GM12864 (cell line): ENCODE measurements around the gene PTTG1.

Experiments used
- DNase-seq: peaks from one replicate; pipeline ENCODE4 v3.0.0-alpha.2; 2011; ENCODE audit warnings: low read depth
- H3K4me3 ChIP-seq: 2 replicates; pipeline ENCODE4 v1.5.1; 2011; ENCODE audit warnings: mild to moderate bottlenecking, low read depth, low read length, control low read depth
- CTCF ChIP-seq: IDR thresholded peaks from 2 replicates; pipeline ENCODE4 v1.5.1; 2011; ENCODE audit warnings: low read depth, mild to moderate bottlenecking, moderate library complexity, low read length, control low read depth, inconsistent platforms; ENCODE audit errors: missing control alignments

Gene PTTG1

DNA sequence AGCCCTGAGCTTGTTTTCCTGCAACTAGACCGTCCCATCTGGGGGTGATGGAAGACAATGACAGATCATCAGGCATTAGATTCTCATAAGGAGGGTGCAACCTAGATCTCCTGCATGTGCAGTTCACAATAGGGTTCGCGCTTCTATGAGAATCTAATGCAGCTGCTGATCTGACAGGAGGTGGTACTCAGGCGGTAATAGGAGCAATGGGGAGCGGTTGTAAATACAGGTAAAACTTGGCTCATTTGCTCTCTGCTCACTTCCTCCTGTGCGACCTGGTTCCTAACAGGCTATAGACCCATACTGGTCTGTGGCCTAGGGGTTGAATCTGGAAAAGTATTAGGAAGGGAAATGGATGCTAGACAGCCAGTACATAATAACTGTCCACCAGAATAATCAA, 39.7 kb downstream of the PTTG1 start:
- H3K4me3 ChIP-seq, result no peak overlapping the region
- no peak for DNase-seq
- no peak for TF ChIP-seq CTCF

DNA sequence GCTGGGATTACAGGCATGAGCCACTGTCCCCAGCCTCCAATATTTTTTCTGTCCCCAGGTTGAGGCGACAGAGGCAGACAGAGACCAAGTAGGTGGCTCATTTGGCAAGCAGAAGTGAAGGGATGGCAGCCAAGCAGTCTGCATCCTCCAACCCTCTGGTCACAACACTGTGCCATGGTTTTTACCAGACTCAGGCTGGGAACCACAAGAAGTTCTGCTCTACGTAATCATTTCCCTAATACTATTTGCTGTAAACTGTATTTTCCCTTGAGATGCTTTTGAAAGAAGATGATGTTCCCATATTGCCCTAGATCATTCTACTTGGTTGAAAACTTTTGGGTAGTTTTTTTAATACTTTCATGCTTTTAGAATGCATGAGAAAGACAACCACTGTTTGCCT, 40.5 kb downstream of the PTTG1 start:
- no peak overlapping the region for H3K4me3 ChIP-seq
- no peak for DNase-seq
- TF ChIP-seq CTCF, result no peak

DNA sequence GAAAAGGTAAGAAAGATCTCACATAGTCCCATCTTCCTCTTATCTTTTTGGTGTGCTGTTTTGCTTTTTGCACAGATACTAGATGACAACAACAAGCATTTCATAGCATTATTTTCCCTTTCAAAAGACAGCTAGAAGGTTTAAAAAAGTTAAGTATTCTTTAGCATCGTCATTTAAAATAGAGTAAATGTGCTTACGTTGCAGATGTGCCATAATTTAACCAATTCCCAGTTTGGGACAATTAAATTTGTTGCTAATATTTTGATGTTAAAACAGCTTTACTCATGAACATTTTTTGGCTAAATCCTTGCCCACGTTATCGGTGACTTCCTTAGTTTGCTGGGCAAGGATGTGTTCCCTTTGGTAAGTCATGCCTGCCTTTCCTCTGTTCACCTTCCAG, 41.6 kb downstream of the PTTG1 start:
- no peak overlapping the region for H3K4me3 ChIP-seq
- no peak for TF ChIP-seq CTCF
- no peak for DNase-seq

- no peak overlapping the region for H3K4me3 ChIP-seq
- no peak for DNase-seq
- no peak for TF ChIP-seq CTCF
These were observed 42.2 kb downstream of the PTTG1 start for GRCh38 chr5:160463740-160464465.

- DNase-seq, result no peak
- no peak overlapping the region for H3K4me3 ChIP-seq
- no peak for TF ChIP-seq CTCF
These were observed 42.8 kb downstream of the PTTG1 start for GRCh38 chr5:160464466-160464797.

- TF ChIP-seq CTCF, result no peak
- H3K4me3 ChIP-seq, result no peak overlapping the region; the same call in 1 of the 2 replicates
- no peak for DNase-seq
These were observed 44.5 kb downstream of the PTTG1 start for GRCh38 chr5:160466116-160466515.

GRCh38 chr5:160466889-160467554, 45.4 kb downstream of the PTTG1 start:
- peak overlapping the region; percentile 69; the same call in 1 of the 2 replicates for H3K4me3 ChIP-seq
- DNase-seq, result no peak
- TF ChIP-seq CTCF, result no peak
